GM23248 (cell line): ENCODE measurements around the gene TMEM82.

Experiments used
- EZH2 ChIP-seq: fragments of 200-600 bp; sonication (generic); IDR thresholded peaks from 2 replicates; pipeline ENCODE4 v1.6.1; 2018; ENCODE audit warnings: antibody characterized with exemption, mild to moderate bottlenecking; ENCODE audit not compliant: insufficient read depth, poor library complexity, severe bottlenecking
- EZH2phosphoT487 ChIP-seq: fragments of 200-600 bp; sonication (generic); IDR thresholded peaks from 2 replicates; pipeline ENCODE4 v1.6.1; 2018; ENCODE audit warnings: antibody characterized with exemption, moderate library complexity, mild to moderate bottlenecking, low read depth; ENCODE audit not compliant: insufficient read depth

- TF ChIP-seq EZH2 (no peak), EZH2phosphoT487 (no peak)
These were observed 6.5 kb downstream of the TMEM82 start for GRCh38 chr1:15748690-15749398.
